Medulla oblongata (tissue), 1 donor: Measurements from ENCODE around the gene SKAP1.
A peak's percentile ranks its signal among the peaks of the same experiment; 100 is the strongest.
"Not testable (repeated sequence)": the region's sequence is repeated elsewhere in the genome, so short reads cannot be mapped to it uniquely, and the experiment has no call there.

Experiments used
- DNase-seq: peaks from one replicate; pipeline ENCODE4 v3.0.0-alpha.2; 2015; ENCODE audit errors: extremely low spot score

SKAP1 gene

DNA sequence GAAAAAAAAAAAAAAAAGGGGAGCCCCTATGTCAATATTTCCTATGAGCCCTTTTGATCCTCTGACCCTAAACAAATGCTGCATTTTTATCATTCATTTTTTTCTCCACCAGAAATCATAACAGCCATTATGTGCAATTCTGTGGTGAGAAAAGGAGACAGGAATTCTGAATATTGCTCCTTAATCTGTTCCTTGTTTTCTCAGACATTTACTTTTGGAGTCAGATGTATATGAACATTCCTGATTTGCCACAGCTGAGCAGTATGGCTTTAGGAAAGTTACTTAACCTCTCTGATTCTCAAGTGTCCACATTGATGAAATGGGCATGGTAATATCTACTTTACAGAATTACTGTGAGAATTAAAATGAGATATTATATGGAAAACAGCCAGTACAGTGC is 144.4 kb downstream of the SKAP1 start:
- no peak for DNase-seq

DNA sequence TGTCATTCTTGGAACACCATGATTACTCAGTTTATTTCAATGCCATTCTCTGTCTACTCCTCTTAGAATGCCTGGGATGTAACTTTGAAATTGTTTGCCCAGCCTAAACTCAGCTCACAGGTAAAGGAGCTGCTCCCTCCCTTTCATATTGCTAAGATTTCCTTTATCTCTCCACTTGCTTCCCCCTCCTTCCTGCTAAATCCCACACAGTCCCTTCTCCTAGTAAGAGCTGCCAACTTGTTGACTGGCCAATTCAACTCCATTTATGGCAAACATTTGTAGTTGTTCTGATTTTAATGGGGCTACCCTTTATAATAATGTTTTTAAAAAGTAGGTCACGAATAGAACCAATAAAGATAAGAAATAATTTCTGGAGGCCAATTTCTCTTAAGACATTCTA is 146.1 kb downstream of the SKAP1 start:
- DNase-seq, result no peak

- no peak for DNase-seq
Measured at GRCh38 chr17:48283411-48283810, 146.6 kb downstream of the SKAP1 start.

GRCh38 chr17:48282303-48282702 is 147.7 kb downstream of the SKAP1 start:
- no peak for DNase-seq

DNA sequence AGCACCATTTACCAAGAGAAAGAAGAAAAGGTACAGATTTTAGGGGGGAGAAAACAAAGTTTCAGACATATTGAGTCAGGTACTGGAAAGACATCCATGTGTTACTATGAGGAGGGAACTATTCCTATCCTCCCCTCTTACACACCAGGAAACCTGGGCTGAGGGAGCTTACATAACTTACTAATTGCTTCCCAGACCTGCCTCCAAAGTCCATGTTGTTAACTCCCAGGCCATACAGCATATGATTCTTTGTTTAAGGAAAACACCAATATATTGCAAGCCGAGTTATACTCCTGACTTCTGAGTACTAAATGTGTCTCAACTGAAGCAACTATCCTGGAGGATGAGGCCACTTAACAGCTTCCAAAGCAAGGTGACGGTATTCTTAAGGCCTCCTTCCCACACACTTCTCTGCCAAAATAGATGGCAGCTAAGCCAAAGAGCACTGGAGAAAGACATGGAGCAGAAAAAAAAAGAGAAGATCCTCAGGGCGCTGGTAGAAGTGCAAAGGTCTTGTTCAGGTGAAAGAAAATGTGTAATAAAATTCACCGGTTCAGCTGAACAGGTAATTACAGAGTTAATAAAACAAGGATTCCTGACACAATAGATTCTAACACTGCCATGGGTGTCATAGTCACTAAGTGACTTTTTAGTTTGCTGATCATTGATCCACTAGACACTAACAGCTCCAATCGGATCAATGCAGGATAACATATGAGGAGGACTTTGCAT is 151.1 kb downstream of the SKAP1 start:
- DNase-seq, result no peak

GRCh38 chr17:48276776-48277175 is 153.2 kb downstream of the SKAP1 start:
- no peak for DNase-seq

DNA sequence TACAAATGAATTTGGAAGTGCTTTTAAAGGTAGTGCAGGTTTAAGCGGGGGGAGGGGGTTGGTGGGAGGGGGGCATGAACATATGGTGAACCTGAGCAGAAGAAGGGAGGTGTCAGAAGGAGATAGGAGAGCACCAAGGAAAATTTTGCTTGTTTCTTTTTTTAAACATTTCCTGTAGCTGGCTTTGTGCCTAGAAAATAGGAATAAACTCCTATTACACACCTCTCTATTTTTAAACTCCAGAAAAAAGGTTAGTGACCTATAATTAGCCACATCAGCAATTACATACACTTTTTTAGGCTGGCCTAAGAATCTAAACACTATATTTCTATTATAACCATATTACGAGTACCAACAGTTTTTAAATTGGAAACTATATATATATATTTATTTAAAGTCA is 159.1 kb downstream of the SKAP1 start:
- no peak for DNase-seq

- DNase-seq, result no peak
Measured at GRCh38 chr17:48269209-48269608, 160.8 kb downstream of the SKAP1 start.

- DNase-seq, result no peak
Measured at GRCh38 chr17:48263731-48264035, 166.3 kb downstream of the SKAP1 start.

DNA sequence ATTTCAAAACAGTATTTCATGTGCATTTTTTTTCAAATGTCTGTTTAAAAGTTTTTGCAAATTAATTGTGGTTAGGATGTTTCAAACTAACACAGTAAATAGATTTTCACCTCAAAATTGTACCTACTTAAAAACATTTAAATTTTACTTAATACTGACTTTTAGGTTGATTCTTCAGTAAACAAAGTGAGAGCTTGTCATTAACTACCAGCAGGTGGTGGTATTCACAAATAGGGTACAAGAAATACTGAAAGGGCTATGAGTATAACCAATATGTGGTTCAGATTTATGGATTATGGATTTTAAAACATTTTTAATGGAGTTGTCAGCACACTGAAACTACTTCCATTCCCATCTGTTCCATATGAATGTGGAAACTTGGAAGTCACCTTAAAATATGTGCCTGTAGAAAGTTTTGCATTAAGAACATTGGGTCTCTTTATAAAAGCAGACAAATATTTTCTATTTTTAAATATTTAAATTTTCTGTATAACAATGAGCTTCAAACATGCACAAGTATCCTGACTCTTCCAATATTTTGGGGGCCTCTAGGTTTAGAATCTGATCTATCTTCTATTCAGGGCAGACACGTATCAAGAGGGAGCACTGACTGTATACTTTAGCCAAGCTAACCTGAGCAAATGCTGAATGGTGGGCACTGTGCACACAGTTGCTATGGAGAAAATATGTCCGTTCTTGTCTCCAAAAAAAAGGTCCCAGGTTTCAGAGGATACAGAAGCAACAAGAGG is 166.9 kb downstream of the SKAP1 start:
- DNase-seq, result no peak

DNA sequence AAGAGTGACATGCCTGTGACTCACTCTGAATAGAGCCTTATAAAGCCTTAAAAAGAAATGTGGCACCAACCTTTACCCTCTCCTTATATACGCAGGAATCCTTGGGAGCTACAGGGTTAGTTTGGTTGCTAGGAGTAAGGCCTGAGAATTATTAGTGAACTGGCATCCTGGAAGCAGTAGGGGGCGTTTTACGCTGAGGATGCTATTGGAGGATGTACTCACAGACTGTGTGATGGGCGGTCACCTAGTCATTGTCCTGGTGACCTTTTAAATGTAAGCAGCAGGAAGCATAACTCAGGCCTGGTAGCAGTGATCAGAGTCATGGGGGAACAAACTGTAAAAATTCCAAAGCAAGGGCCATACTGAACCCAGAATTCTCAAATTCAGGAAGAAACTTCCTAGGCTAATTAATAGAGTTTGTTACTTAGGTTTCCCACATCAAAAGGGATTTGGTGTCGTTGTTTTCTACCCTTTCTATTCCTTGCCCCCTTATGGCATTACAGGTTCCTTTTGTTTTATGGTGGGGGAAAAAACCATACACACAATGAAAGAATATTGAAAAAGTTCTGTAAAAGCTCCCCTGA is 168.6 kb downstream of the SKAP1 start:
- DNase-seq, result no peak

DNA sequence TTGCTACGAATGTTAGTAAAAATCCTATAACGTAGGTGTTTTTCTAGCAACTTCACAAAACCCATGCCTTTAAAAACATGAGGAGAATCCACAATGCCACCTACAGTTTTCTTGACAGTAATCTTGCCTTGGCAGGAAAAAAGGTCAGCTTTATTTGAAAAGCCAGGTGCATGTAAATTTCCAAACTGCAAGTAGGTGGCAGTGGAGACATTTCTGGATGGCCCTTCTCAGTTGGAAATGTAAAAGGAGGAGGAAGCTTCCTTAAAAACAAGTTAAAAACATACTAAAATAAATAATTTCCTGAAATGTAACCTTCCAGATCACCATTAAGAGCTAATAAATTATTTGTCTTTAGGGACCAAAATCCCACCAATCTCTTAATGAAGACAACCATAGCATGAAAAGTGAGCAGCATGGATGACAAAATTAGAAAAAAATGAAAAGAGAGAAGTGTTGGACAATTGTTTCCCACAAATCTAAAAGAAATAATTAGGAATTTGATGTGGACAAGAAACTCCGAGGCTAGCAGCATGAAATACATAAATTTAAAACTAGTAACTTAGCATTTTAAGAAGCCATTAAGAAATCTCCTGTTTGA is 170.2 kb downstream of the SKAP1 start:
- peak; percentile 7 for DNase-seq

DNA sequence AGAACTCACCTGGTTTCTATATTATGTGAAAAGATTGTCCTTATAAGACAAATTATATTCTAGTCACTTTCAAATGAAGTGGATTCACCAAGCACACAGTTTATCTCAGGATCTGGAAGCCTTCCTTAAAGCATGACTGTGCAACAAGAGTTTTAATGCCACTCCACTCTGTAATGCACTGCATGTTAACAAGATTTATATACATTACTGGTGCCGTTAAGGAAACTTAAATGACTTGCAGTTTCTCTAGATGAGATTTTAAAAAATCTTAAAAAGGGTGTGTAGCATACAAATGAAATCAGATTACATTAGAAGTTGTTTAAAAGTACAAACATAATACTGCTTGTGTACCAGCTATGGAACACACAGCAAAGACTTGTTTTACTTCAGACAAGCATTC is 171.7 kb downstream of the SKAP1 start:
- DNase-seq, result no peak

DNA sequence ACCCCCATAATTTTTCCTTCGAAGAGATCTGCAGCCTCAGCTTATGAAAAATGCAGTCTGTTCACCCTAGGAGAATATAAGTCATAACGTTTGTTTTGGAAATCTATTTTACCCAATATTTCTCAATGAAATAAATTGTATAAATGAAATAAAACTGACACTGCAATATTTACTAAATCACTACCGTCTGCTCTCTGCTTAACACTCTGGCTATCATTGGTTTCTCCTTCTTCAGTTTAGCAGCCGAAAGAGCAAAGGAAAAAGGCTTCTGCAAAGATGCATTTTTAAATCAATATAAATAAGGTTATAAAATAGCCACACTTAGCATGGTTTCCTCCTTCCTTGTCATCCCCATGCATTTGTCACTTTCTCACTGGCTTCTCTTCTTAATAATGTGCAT is 174.3 kb downstream of the SKAP1 start:
- no peak for DNase-seq

DNA sequence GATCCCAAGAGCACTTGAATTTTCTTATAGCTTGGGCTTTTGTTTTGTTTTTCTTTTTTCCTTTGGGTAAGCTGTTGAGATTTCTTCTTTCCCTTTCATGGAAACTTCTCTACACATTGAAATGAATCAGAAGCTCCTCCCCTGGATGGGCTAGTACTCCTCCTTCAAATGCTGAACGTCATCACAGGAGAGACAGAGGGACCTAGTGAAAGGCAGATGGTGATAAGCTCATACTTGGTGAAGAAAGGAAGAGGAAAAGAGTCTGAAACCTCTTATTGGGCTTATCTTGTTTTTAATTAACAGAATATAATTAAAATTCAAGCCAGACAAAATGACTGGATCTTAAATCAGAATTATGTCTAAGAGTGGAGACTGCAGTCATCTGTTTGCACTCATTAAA is 175.1 kb downstream of the SKAP1 start:
- no peak for DNase-seq

DNA sequence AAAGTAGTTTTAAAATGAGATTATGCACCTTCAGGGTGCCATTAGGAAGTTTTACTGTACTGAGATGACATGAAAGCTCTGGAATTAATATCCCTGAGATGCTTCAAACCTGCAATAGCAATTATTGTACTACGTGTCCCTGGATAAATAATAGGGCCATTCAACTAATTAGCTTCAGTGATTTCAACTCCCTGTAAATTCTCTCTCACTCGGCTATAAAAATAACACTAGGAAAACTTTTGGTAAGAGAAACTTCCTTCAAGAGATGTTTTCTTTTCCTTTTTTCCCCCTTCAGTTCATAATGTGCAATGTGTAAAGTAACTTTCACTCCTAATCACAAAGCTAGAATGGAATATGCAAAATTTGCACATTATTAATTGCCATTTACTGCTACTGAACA is 176.0 kb downstream of the SKAP1 start:
- DNase-seq, result no peak

- no peak for DNase-seq
Measured at GRCh38 chr17:48251950-48252349, 178.1 kb downstream of the SKAP1 start.

DNA sequence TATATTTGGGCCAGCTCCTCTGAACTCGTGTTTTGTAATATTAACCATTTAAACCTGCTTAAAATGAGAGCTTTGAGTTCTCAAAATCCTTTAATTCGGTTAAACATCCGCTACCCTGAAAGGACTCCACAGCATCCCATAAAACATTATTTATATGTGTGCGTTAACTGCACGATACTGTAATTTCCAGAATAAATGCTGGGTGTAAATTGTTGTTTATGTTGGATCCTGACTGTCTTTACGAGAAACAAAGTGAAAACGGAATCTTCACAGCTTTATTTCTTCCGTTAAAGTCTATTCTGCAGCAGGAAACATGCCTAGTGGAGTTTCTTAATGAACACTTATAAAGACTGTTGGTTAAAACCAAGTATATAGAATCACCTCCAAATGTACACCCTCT is 179.1 kb downstream of the SKAP1 start:
- DNase-seq, result no peak

GRCh38 chr17:48250059-48250458 is 180.0 kb downstream of the SKAP1 start:
- not testable (repeated sequence) for DNase-seq

- DNase-seq, result no peak
Measured at GRCh38 chr17:48247603-48248002, 182.4 kb downstream of the SKAP1 start.

DNA sequence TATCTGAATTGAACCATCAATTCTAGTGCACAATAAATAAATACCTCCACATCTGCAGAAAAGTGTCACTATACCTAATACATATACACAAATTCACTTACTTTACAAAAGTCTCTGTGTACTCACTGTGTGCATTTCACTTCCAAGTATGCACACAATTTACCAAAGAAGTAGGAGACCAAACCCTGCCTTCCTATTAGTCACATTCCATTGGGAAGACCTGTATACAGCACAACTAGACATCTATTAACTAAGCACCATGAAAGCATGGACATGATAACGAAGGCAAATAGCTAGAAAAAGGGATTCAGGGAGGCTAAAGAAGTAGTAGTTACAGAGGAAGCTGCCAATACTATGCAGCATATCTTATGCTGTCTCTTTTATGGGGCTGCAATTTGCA is 183.0 kb downstream of the SKAP1 start:
- DNase-seq, result no peak

DNA sequence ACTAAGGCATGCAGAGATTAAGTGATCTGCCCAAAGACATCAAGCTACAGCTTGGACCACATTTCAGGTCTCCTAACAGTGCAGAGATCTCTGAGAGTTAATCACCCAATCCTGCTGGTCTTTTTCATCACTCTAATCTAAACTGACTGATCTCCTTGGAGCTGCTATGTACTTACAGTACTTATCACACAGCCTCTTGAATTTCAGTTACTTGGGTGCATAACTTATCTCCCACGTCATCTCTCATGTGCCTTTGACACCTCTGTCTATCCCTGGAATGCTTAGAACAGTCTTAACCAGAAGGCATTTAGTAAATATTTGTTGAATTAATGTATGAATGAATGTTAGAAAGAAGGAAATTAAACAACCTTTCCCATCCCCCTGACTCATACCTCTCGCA is 183.4 kb downstream of the SKAP1 start:
- DNase-seq, result no peak

DNA sequence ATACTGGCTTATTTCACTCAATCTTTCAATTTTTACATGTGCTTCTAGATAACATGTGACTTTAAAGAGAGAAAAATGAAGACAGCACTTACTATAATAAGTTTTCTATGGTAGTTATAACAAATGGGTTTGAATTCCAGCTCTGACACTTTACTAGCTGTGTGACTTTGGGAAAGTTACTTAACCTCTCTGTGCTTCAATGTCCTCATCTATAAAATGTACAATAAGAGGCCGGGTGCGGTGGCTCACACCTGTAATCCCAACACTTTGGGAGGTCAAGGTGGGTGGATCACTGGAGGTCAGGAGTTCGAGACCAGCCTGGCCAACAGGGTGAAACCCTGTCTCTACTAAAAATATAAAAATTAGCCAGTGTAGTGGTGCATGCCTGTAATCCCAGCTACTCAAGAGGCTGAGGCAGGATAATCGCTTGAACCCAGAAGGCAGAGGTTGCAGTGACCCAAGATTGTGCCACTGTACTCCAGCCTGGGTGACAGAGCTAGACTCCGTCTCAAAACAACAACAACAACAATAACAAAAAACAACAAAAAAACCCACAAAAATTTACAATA is 184.5 kb downstream of the SKAP1 start:
- DNase-seq, result not testable (repeated sequence)
